K562 (cell line): Measurements from ENCODE around the gene KRT8. TPM values are rescaled to one million over a fixed set of nuclear protein-coding genes. Genes with fewer than 3 reads are reported as not detected.

Experiments
- ATAC-seq: fragments of 200-7000 bp; cut with Tn5 transposase; 3 replicates; pipeline ENCODE4 v1.9.1; 2020; ENCODE audit warnings: moderate library complexity
- BruUV-seq: library from RNA; stranded (reverse); fragments of 400-500 nt; replicated peaks from 2 replicates; lab custom pipeline; 2021; lab: Mats Ljungman, UMichigan
- CTCF ChIA-PET: fragments of 300-600 bp; formaldehyde crosslinking; extraction: SDS; loops from one replicate; lab custom pipeline; 2021; ENCODE audit warnings: low intra/inter-chr PET ratio; lab: Yijun Ruan, JAX
- POLR2A ChIA-PET: fragments of 300-600, 350-650 bp; sonication (Branson Sonifier 250); formaldehyde crosslinking; extraction: SDS; loops from one replicate; lab custom pipeline; 2021; ENCODE audit warnings: antibody characterized with exemption, inconsistent platforms; lab: Yijun Ruan, JAX
- DNase-seq, 4 experiments: peaks; one replicate each; pipeline versions ENCODE4 v3.0.0 to v3.0.0-alpha.2; 2011 to 2018; ENCODE audit warnings: low spot score in 3 of 4, mixed read lengths in 3 of 4; ENCODE audit errors: extremely low read depth in 1 of 4
- FAIRE-seq: peaks from 2 replicates; lab custom pipeline; 2011; peaks lifted over from hg19 to GRCh38; lab: Jason Lieb, UNC
- H2AFZ ChIP-seq: 2 replicates; pipeline ENCODE4 v1.6.0; 2011; ENCODE audit warnings: low read depth, low read length, control low read depth, inconsistent platforms
- H3K27ac ChIP-seq: fragments of 200-600 bp; 3 replicates; pipeline ENCODE4 v1.8.0; 2011; ENCODE audit warnings: low read depth, mild to moderate bottlenecking, control low read depth, inconsistent platforms, low read length, moderate library complexity, mixed read lengths; ENCODE audit errors: extremely low read depth
- H3K27me3 ChIP-seq, 2 experiments: fragments of 300-600 bp in 1 of 2; 2 replicates in 1 of 2; 3 replicates in 1 of 2; pipeline versions ENCODE4 v1.6.0 to v1.8.0; 2011; ENCODE audit warnings: inconsistent platforms in 2 of 2, low read length in 2 of 2, mild to moderate bottlenecking in 1 of 2, mixed read lengths in 1 of 2, moderate library complexity in 1 of 2; ENCODE audit not compliant: control insufficient read depth in 2 of 2, insufficient read depth in 2 of 2
- H3K36me3 ChIP-seq: fragments of 300-600 bp; 3 replicates; pipeline ENCODE4 v1.8.0; 2011; ENCODE audit warnings: mild to moderate bottlenecking, low read length, inconsistent platforms; ENCODE audit not compliant: control insufficient read depth, insufficient read depth
- H3K4me1 ChIP-seq, 2 experiments: fragments of 200-600 bp in 1 of 2; replicated peaks in 1 of 2; 2 replicates in 1 of 2; 3 replicates in 1 of 2; pipeline versions ENCODE4 v1.5.1 to v1.8.0; 2011; ENCODE audit warnings: inconsistent platforms in 2 of 2, low read length in 2 of 2, mild to moderate bottlenecking in 1 of 2, mixed read lengths in 1 of 2, moderate library complexity in 1 of 2; ENCODE audit not compliant: control insufficient read depth in 2 of 2, insufficient read depth in 2 of 2
- H3K4me2 ChIP-seq: 2 replicates; pipeline ENCODE4 v1.6.1; 2011; ENCODE audit warnings: low read length, control low read depth, inconsistent platforms, mixed read lengths; ENCODE audit not compliant: insufficient read depth
- H3K4me3 ChIP-seq: fragments of 200-600 bp; sonication (generic), shearing (Covaris generic); 2 replicates; pipeline ENCODE4 v1.5.1; 2016; ENCODE audit warnings: control low read depth, inconsistent platforms
- H3K79me2 ChIP-seq: fragments of 200-600 bp; 3 replicates; pipeline ENCODE4 v1.8.0; 2011; ENCODE audit warnings: low read length, inconsistent platforms; ENCODE audit not compliant: control insufficient read depth, insufficient read depth
- H3K9ac ChIP-seq, 2 experiments: 2 replicates each; pipeline versions ENCODE4 v1.6.0 to v1.6.1; 2011; ENCODE audit warnings: low read depth in 2 of 2, low read length in 2 of 2, control low read depth in 1 of 2, inconsistent platforms in 1 of 2, mild to moderate bottlenecking in 1 of 2, mixed read lengths in 1 of 2; ENCODE audit not compliant: insufficient read depth in 1 of 2
- H3K9me1 ChIP-seq: one replicate; pipeline ENCODE4 v1.6.0; 2011; ENCODE audit warnings: inconsistent platforms, mild to moderate bottlenecking, low read length, moderate library complexity; ENCODE audit not compliant: control insufficient read depth, insufficient read depth
- H3K9me3 ChIP-seq: replicated peaks from 2 replicates; pipeline ENCODE4 v1.5.1; 2011; ENCODE audit warnings: low read depth, low read length, inconsistent platforms; ENCODE audit not compliant: control insufficient read depth, insufficient read depth
- H4K20me1 ChIP-seq: replicated peaks from 2 replicates; pipeline ENCODE4 v1.6.1; 2011; ENCODE audit warnings: low read length, inconsistent platforms, mixed read lengths; ENCODE audit not compliant: control insufficient read depth, insufficient read depth
- ARID3B ChIP-seq: fragments of 250-450 bp; sonication (Bioruptor Pico); IDR thresholded peaks from 2 replicates; pipeline ENCODE4 v1.4.0; 2020; ENCODE audit warnings: borderline replicate concordance
- EGR1 ChIP-seq: fragments of 450-650 bp; conservative IDR thresholded peaks from 2 replicates; pipeline ENCODE4 v1.6.1; 2017; ENCODE audit warnings: mild to moderate bottlenecking
- TSHZ1 ChIP-seq: fragments of 250-450 bp; sonication (Bioruptor Pico); IDR thresholded peaks from 2 replicates; pipeline ENCODE4 v1.4.0; 2020; ENCODE audit warnings: mild to moderate bottlenecking, moderate library complexity
- WGBS: fragments of 100-300 bp; shearing (Covaris generic); methylation state at CpG from one replicate; pipeline ENCODE4 v1.1.6; 2016; ENCODE audit warnings: low coverage, mixed read lengths; ENCODE audit not compliant: insufficient coverage; ENCODE audit errors: missing lambda C conversion rate; 5-methylcytosine and 5-hydroxymethylcytosine counted together
- in situ Hi-C: fragments of 300-500 bp; cut with MboI; formaldehyde crosslinking; loops from 4 replicates; pipeline ENCODE4 v1.15.0; 2018; ENCODE audit warnings: inconsistent platforms, mixed read lengths
- intact Hi-C: fragments of 100-400 bp; cut with micrococcal nuclease; formaldehyde crosslinking; loops from 2 replicates; pipeline ENCODE4 v1.14.2; 2022
- polyA plus RNA-seq, 8 experiments: library from polyadenylated mRNA; depleted of rRNA in 4 of 8; stranded (reverse) in 5 of 8; unstranded in 3 of 8; fragments of >200 nt; fragmentation: Nextera tagmentation in 2 of 8; fragmentation: Illumina TruSeq in 1 of 8; extraction: Ambion mirVana in 2 of 8; extraction: Trizol in 1 of 8; gene quantifications; 2 replicates each; pipeline versions ENCODE4 v1.2.1 to v1.2.3, GENCODE V29; 2011 to 2014; ENCODE audit warnings: inconsistent platforms in 1 of 8, missing spikeins in 1 of 8
- total RNA-seq, 7 experiments: library from RNA; depleted of rRNA in 6 of 7; stranded (reverse); fragments of >200 nt in 6 of 7; fragmentation: Illumina TruSeq in 2 of 7; extraction: Trizol in 2 of 7; gene quantifications; 2 replicates each; pipeline versions ENCODE4 v1.2.1 to v1.2.3, GENCODE V29; 2011 to 2021; ENCODE audit warnings: low replicate concordance in 1 of 7
- TF ChIP-seq, protein P1 (sequence below), 2 experiments: fragments of 450-650 bp; formaldehyde crosslinking in 1 of 2; IDR thresholded peaks; 2 replicates each; pipeline versions ENCODE4 v1.4.0 to v1.6.1; 2014 to 2020; ENCODE audit warnings: mild to moderate bottlenecking in 2 of 2, borderline replicate concordance in 1 of 2, low read depth in 1 of 2

The KRT8 gene
- total and polyA plus RNA-seq, 9 of the 15 experiments (the other 6 are each of a cell fraction or from before 2014, with no cell fraction given), result 41.5 to 661 (median 260) TPM

GRCh38 chr12:52850681-52851080 is 54.2 kb downstream of the KRT8 start:
- intact Hi-C loops (no loop called here), in situ Hi-C loops (no loop called here)
- Histone ChIP-seq H2AFZ (no peak overlapping the region), H4K20me1 (peaks cover 6% of the 10 kb centered on the region; the same call in 1 of the 2 replicates), H3K27ac (no peak overlapping the region), H3K9me3 (no peaks in the 10 kb centered on the region), H3K36me3 (no peaks in the 10 kb centered on the region), H3K9ac (no peak overlapping the region), H3K4me1 (no peaks in the 10 kb centered on the region), H3K4me3 (no peak overlapping the region), H3K79me2 (no peaks in the 10 kb centered on the region), H3K27me3 (peaks cover 17 to 61% of the 10 kb centered on the region in 2 experiments; a peak in 4 of 5 replicates), H3K9me1 (no peaks in the 10 kb centered on the region), H3K4me2 (no peak overlapping the region)
- FAIRE-seq, result no peak
- no TSS peak for BruUV-seq
- ChIA-PET CTCF (no interaction called here), POLR2A (interaction anchor here (0.6 kb wide), 2 partner anchors 15 to 350 kb away, joined by 3 read pairs; no protein-coding TSS in a partner anchor)
- DNase-seq, result no peak
- WGBS, result 2% methylated on average over 4 of the region's 5 CpGs
- ATAC-seq, result no peak
- TF ChIP-seq ARID3B (CRISPR knock-in tag) (no peak), TSHZ1 (no peak), EGR1 (no peak)
- TF ChIP-seq, protein P1, sequence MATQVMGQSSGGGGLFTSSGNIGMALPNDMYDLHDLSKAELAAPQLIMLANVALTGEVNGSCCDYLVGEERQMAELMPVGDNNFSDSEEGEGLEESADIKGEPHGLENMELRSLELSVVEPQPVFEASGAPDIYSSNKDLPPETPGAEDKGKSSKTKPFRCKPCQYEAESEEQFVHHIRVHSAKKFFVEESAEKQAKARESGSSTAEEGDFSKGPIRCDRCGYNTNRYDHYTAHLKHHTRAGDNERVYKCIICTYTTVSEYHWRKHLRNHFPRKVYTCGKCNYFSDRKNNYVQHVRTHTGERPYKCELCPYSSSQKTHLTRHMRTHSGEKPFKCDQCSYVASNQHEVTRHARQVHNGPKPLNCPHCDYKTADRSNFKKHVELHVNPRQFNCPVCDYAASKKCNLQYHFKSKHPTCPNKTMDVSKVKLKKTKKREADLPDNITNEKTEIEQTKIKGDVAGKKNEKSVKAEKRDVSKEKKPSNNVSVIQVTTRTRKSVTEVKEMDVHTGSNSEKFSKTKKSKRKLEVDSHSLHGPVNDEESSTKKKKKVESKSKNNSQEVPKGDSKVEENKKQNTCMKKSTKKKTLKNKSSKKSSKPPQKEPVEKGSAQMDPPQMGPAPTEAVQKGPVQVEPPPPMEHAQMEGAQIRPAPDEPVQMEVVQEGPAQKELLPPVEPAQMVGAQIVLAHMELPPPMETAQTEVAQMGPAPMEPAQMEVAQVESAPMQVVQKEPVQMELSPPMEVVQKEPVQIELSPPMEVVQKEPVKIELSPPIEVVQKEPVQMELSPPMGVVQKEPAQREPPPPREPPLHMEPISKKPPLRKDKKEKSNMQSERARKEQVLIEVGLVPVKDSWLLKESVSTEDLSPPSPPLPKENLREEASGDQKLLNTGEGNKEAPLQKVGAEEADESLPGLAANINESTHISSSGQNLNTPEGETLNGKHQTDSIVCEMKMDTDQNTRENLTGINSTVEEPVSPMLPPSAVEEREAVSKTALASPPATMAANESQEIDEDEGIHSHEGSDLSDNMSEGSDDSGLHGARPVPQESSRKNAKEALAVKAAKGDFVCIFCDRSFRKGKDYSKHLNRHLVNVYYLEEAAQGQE (IDR thresholded peaks at IDR 0.05; ENCODE audit: borderline replicate concordance), result no peak
- TF ChIP-seq, protein P1 (CRISPR knock-in tag; IDR thresholded peaks at IDR 0.05; ENCODE audit: low read depth), result no peak
